Smooth muscle cell (in vitro differentiated cells): Measurements from ENCODE around the gene NDUFV2. TPM values are rescaled to one million over a fixed set of nuclear protein-coding genes. Genes with fewer than 3 reads are reported as not detected.
"Not testable (repeated sequence)": the region's sequence is repeated elsewhere in the genome, so short reads cannot be mapped to it uniquely, and the experiment has no call there.

ENCODE experiments used
- DNase-seq: peaks from one replicate; lab custom pipeline; 2025; ENCODE audit not compliant: unreplicated experiment; lab: John Stamatoyannopoulos, UW
- H2AFZ ChIP-seq: fragments of 200-600 bp; sonication (generic); 2 replicates; pipeline ENCODE4 v1.6.0; 2016; ENCODE audit warnings: antibody characterized with exemption, low read depth, mild to moderate bottlenecking
- H3F3A ChIP-seq: fragments of 200-600 bp; sonication (generic); 2 replicates; pipeline ENCODE4 v1.6.0; 2017; ENCODE audit warnings: antibody characterized with exemption, low read depth
- H3K27ac ChIP-seq: fragments of 200-600 bp; sonication (generic); 2 replicates; pipeline ENCODE4 v1.5.1; 2016; ENCODE audit warnings: low read depth, mild to moderate bottlenecking
- H3K27me3 ChIP-seq: fragments of 200-600 bp; sonication (generic); 2 replicates; pipeline ENCODE4 v1.6.1; 2016; ENCODE audit warnings: low read depth, mild to moderate bottlenecking
- H3K36me3 ChIP-seq: fragments of 200-600 bp; sonication (generic); 2 replicates; pipeline ENCODE4 v1.5.1; 2016; ENCODE audit warnings: low read depth
- H3K4me1 ChIP-seq: fragments of 200-600 bp; sonication (generic); 2 replicates; pipeline ENCODE4 v1.5.1; 2016; ENCODE audit warnings: low read depth
- H3K4me2 ChIP-seq: fragments of 200-600 bp; sonication (generic); 2 replicates; pipeline ENCODE4 v1.6.0; 2016; ENCODE audit warnings: mild to moderate bottlenecking
- H3K4me3 ChIP-seq: fragments of 200-600 bp; sonication (generic); 2 replicates; pipeline ENCODE4 v1.5.1; 2016; ENCODE audit warnings: mild to moderate bottlenecking
- H3K79me2 ChIP-seq: fragments of 200-600 bp; sonication (generic); 2 replicates; pipeline ENCODE4 v1.6.0; 2016; ENCODE audit warnings: low read depth, mild to moderate bottlenecking
- H3K9ac ChIP-seq: fragments of 200-600 bp; sonication (generic); 2 replicates; pipeline ENCODE4 v1.6.0; 2016; ENCODE audit warnings: low read depth
- H3K9me3 ChIP-seq: fragments of 200-600 bp; sonication (generic); replicated peaks from 2 replicates; pipeline ENCODE4 v1.5.1; 2016; ENCODE audit warnings: low read depth
- H4K20me1 ChIP-seq: fragments of 200-600 bp; sonication (generic); 2 replicates; pipeline ENCODE4 v1.6.0; 2016; ENCODE audit warnings: low read depth
- CTCF ChIP-seq: fragments of 200-600 bp; sonication (generic); IDR thresholded peaks from 2 replicates; pipeline ENCODE4 v1.5.1; 2017; ENCODE audit warnings: borderline replicate concordance, mild to moderate bottlenecking, antibody characterized with exemption; ENCODE audit not compliant: insufficient read depth, poor library complexity, severe bottlenecking
- WGBS: methylation state at CpG from one replicate; pipeline ENCODE4 v1.1.7; 2016; ENCODE audit warnings: low lambda C conversion rate; 5-methylcytosine and 5-hydroxymethylcytosine counted together
- polyA plus RNA-seq: library from polyadenylated mRNA; unstranded; fragments of >200 nt; fragmentation: Nextera tagmentation; extraction: Ambion mirVana; gene quantifications from 2 replicates; pipeline ENCODE4 v1.2.1, GENCODE V29; 2016
- total RNA-seq: library from RNA; depleted of rRNA; stranded (reverse); fragments of >200 nt; gene quantifications from 2 replicates; pipeline ENCODE4 v1.2.3, GENCODE V29; 2014

NDUFV2 gene
- total and polyA plus RNA-seq, 2 experiments from 2014 or later = 117 to 200 TPM

DNA sequence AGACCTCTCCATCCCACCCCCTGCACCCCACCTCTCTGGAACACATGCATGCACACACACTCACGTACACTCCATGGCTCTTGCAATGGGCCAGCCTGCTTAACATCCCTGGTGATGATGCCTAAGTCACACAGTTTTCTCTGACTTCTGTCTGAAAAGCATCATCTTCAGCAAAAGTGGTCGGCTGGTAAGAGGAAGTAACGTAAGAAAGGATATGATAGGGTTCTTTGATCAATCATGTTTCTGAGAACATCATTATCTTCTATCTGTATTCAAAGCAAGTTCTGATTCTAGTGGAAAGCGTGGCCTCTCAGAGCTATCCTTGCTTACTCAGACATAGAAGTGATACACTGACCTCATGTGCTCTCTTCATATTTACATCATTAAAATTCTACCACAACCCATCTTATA, 11.4 kb upstream of the NDUFV2 start:
- 95% methylated on average over 4 of the region's 4 CpGs for WGBS
- no peak for DNase-seq
- TF ChIP-seq CTCF = no peak
- Histone ChIP-seq H3K27ac (no peak overlapping the region), H3K79me2 (no peaks in the 10 kb centered on the region), H3K27me3 (no peaks in the 10 kb centered on the region), H3K4me3 (no peak overlapping the region), H3K4me1 (peaks cover 8% of the 10 kb centered on the region), H4K20me1 (no peaks in the 10 kb centered on the region), H3K36me3 (no peaks in the 10 kb centered on the region), H3K9ac (no peak overlapping the region), H2AFZ (no peak overlapping the region), H3K9me3 (no peaks in the 10 kb centered on the region), H3F3A (no peaks in the 10 kb centered on the region), H3K4me2 (no peak overlapping the region)

DNA sequence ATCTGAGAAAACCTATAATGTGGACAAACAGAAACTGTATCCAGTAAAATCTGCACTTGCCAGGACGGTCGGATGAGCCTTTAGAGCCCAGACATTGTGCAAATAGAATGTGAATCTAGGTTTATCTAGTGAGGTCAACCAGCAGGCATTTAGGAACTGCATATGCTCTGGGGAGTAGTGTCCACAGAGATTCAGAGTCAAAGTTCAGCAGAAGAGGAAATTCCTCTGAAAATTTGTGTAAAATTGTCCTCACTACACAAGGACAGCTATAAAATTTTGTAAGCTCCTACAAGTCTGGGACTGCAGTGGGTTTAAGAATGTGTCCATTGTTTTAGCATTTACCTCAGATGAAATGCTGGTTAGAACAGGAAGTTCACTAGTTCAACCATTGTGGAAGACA, 9.8 kb upstream of the NDUFV2 start:
- no peaks in the 10 kb centered on the region for H4K20me1 ChIP-seq
- no peaks in the 10 kb centered on the region for H3F3A ChIP-seq
- peaks cover 8% of the 10 kb centered on the region for H3K4me1 ChIP-seq
- no peak overlapping the region for H3K4me2 ChIP-seq
- H3K27me3 ChIP-seq = no peaks in the 10 kb centered on the region
- H3K79me2 ChIP-seq = no peaks in the 10 kb centered on the region
- WGBS = 84% methylated on average over 2 of the region's 2 CpGs
- H3K27ac ChIP-seq = no peak overlapping the region
- no peaks in the 10 kb centered on the region for H3K36me3 ChIP-seq
- TF ChIP-seq CTCF = no peak
- no peak for DNase-seq
- no peaks in the 10 kb centered on the region for H3K9me3 ChIP-seq
- no peak overlapping the region for H2AFZ ChIP-seq
- H3K4me3 ChIP-seq = no peak overlapping the region
- H3K9ac ChIP-seq = no peak overlapping the region

DNA sequence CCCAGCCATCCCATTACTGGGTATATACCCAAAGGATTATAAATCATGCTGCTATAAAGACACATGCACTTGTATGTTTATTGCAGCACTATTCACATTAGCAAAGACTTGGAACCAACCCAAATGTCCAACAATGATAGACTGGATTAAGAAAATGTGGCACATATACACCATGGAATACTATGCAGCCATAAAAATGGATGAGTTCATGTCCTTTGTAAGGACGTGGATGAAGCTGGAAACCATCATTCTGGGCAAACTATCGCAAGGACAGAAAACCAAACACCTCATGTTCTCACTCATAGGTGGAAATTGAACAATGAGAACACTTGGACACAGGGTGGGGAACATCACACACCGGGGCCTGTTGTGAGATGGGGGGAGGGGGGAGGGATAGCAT, 9.4 kb upstream of the NDUFV2 start:
- H4K20me1 ChIP-seq, H3K9me3 ChIP-seq, DNase-seq, H3K4me2 ChIP-seq, H3F3A ChIP-seq, H3K27me3 ChIP-seq, H3K27ac ChIP-seq, H3K79me2 ChIP-seq, H3K9ac ChIP-seq, H3K4me3 ChIP-seq, H3K36me3 ChIP-seq, H3K4me1 ChIP-seq, H2AFZ ChIP-seq: not testable (repeated sequence)
- WGBS = 93% methylated on average over 3 of the region's 3 CpGs

- Histone ChIP-seq H3K4me2 (peak overlapping the region; percentile 44), H3K27me3 (no peaks in the 10 kb centered on the region), H3K4me1 (peaks cover 8% of the 10 kb centered on the region), H3K9me3 (no peaks in the 10 kb centered on the region), H3K4me3 (no peak overlapping the region), H3K79me2 (no peaks in the 10 kb centered on the region), H3K36me3 (no peaks in the 10 kb centered on the region), H3K27ac (peak overlapping the region; percentile 93), H4K20me1 (no peaks in the 10 kb centered on the region), H2AFZ (peak overlapping the region; percentile 67), H3F3A (no peaks in the 10 kb centered on the region), H3K9ac (peak overlapping the region; percentile 78)
- 47% methylated on average over 7 of the region's 7 CpGs for WGBS
- DNase-seq = no peak
- TF ChIP-seq CTCF = no peak
These were observed 7.9 kb upstream of the NDUFV2 start for GRCh38 chr18:9094307-9095226.
